Type B pancreatic cell (in vitro differentiated cells): Measurements from ENCODE around the gene SAMD4B. TPM values are rescaled to one million over a fixed set of nuclear protein-coding genes. Genes with fewer than 3 reads are reported as not detected.

Source experiments
- DNase-seq: peaks from one replicate; pipeline ENCODE4 v3.0.0; 2021; ENCODE audit warnings: mixed read lengths; ENCODE audit not compliant: unreplicated experiment; ENCODE audit errors: extremely low spot score
- H3K27ac Mint-ChIP-seq: 2 replicates; pipeline ENCODE4 v1.8.0; 2021; ENCODE audit warnings: mild to moderate bottlenecking, mixed read lengths
- H3K27me3 Mint-ChIP-seq: 2 replicates; pipeline ENCODE4 v1.8.0; 2021; ENCODE audit warnings: mixed read lengths
- H3K36me3 Mint-ChIP-seq: 2 replicates; pipeline ENCODE4 v1.8.0; 2021; ENCODE audit warnings: mixed read lengths
- H3K4me1 Mint-ChIP-seq: one replicate; pipeline ENCODE4 v1.8.0; 2021; ENCODE audit warnings: mixed read lengths; ENCODE audit not compliant: unreplicated experiment
- H3K4me3 Mint-ChIP-seq: 2 replicates; pipeline ENCODE4 v1.8.0; 2021; ENCODE audit warnings: mild to moderate bottlenecking, mixed read lengths
- H3K9me3 Mint-ChIP-seq: 2 replicates; pipeline ENCODE4 v1.8.0; 2021; ENCODE audit warnings: mixed read lengths
- CTCF ChIP-seq: fragments of 200-600 bp; sonication (generic); conservative IDR thresholded peaks from 2 replicates; pipeline ENCODE4 v1.5.0; 2021; ENCODE audit warnings: antibody characterized with exemption, mild to moderate bottlenecking
- total RNA-seq: library from RNA; stranded (reverse); gene quantifications from 2 replicates; pipeline ENCODE4 v1.2.1, GENCODE V29; 2021; ENCODE audit warnings: low replicate concordance

SAMD4B gene
- total RNA-seq, 1 donor from 2014 or later: 123 TPM

- Mint-ChIP-seq H3K4me3 (no peak overlapping the region), H3K9me3 (no peaks in the 10 kb centered on the region), H3K4me1 (no peaks in the 10 kb centered on the region), H3K36me3 (peaks cover 15% of the 10 kb centered on the region), H3K27me3 (no peaks in the 10 kb centered on the region), H3K27ac (no peak overlapping the region)
- DNase-seq: no peak
- no peak for TF ChIP-seq CTCF
Observed at GRCh38 chr19:39382991-39383828, 41.0 kb downstream of the SAMD4B start.

GRCh38 chr19:39384839-39385568 lies 42.8 kb downstream of the SAMD4B start:
- no peaks in the 10 kb centered on the region for H3K27me3 Mint-ChIP-seq
- H3K27ac Mint-ChIP-seq: peak overlapping the region; percentile 57
- H3K4me1 Mint-ChIP-seq: peaks cover 1% of the 10 kb centered on the region
- no peak for DNase-seq
- no peak overlapping the region for H3K4me3 Mint-ChIP-seq
- TF ChIP-seq CTCF: no peak
- no peaks in the 10 kb centered on the region for H3K9me3 Mint-ChIP-seq
- peaks cover 14% of the 10 kb centered on the region for H3K36me3 Mint-ChIP-seq

- Mint-ChIP-seq H3K27me3 (no peaks in the 10 kb centered on the region), H3K9me3 (no peaks in the 10 kb centered on the region), H3K36me3 (peaks cover 13% of the 10 kb centered on the region), H3K4me3 (no peak overlapping the region), H3K27ac (peak overlapping the region; percentile 57), H3K4me1 (peaks cover 6% of the 10 kb centered on the region)
- DNase-seq: no peak
- TF ChIP-seq CTCF: no peak
Observed at GRCh38 chr19:39385629-39386411, 43.6 kb downstream of the SAMD4B start.

- Mint-ChIP-seq H3K4me3 (no peak overlapping the region), H3K4me1 (peaks cover 12% of the 10 kb centered on the region), H3K27me3 (no peaks in the 10 kb centered on the region), H3K27ac (no peak overlapping the region), H3K36me3 (peaks cover 12% of the 10 kb centered on the region), H3K9me3 (no peaks in the 10 kb centered on the region)
- no peak for TF ChIP-seq CTCF
- DNase-seq: no peak
Observed at GRCh38 chr19:39386557-39386956, 44.3 kb downstream of the SAMD4B start.

GRCh38 chr19:39388657-39389056 lies 46.4 kb downstream of the SAMD4B start:
- peak overlapping the region; percentile 42 for H3K4me3 Mint-ChIP-seq
- DNase-seq: no peak
- peak overlapping the region; percentile 11 for H3K27ac Mint-ChIP-seq
- H3K9me3 Mint-ChIP-seq: no peaks in the 10 kb centered on the region
- H3K27me3 Mint-ChIP-seq: no peaks in the 10 kb centered on the region
- H3K36me3 Mint-ChIP-seq: peaks cover 12% of the 10 kb centered on the region
- no peak for TF ChIP-seq CTCF
- peaks cover 18% of the 10 kb centered on the region for H3K4me1 Mint-ChIP-seq
